HepG2 (cell line): ENCODE measurements around the gene CIB2. TPM values are rescaled to one million over a fixed set of nuclear protein-coding genes. Genes with fewer than 3 reads are reported as not detected.

Source experiments
- ATAC-seq: fragments of 200-7000 bp; cut with Tn5 transposase; 3 replicates; pipeline ENCODE4 v1.9.1; 2020; ENCODE audit warnings: mild to moderate bottlenecking, moderate library complexity
- BruUV-seq: library from RNA; stranded (reverse); fragments of 400-500 nt; replicated peaks from 2 replicates; lab custom pipeline; 2021; lab: Mats Ljungman, UMichigan
- CTCF ChIA-PET: fragments of 300-600 bp; formaldehyde crosslinking; extraction: SDS; loops from one replicate; lab custom pipeline; 2021; ENCODE audit warnings: low total read pairs, inconsistent platforms, low intra/inter-chr PET ratio; lab: Yijun Ruan, JAX
- POLR2A ChIA-PET: fragments of 350-600 bp; sonication (Branson Sonifier 250); formaldehyde crosslinking; loops from one replicate; lab custom pipeline; 2020; ENCODE audit warnings: antibody characterized with exemption, inconsistent platforms; lab: Yijun Ruan, JAX
- DNase-seq: peaks from one replicate; pipeline ENCODE4 v3.0.0-alpha.2; 2015; ENCODE audit warnings: low spot score
- FAIRE-seq: peaks from 3 replicates; lab custom pipeline; 2011; peaks lifted over from hg19 to GRCh38; lab: Jason Lieb, UNC
- H2AFZ ChIP-seq: one replicate; pipeline ENCODE4 v1.6.1; 2011; ENCODE audit warnings: low read length, inconsistent platforms
- H3K27ac ChIP-seq: fragments of 300-600 bp; 3 replicates; pipeline ENCODE4 v1.8.0; 2011; ENCODE audit warnings: mixed run types, mild to moderate bottlenecking, mixed read lengths, low read length, inconsistent platforms; ENCODE audit not compliant: insufficient read depth; ENCODE audit errors: extremely low read length
- H3K27me3 ChIP-seq, 2 experiments: fragments of 200-600 bp in 1 of 2; 2 replicates in 1 of 2; 3 replicates in 1 of 2; pipeline versions ENCODE4 v1.6.0 to v1.8.0; 2011; ENCODE audit warnings: low read length in 2 of 2, mild to moderate bottlenecking in 2 of 2, moderate library complexity in 2 of 2, inconsistent platforms in 1 of 2; ENCODE audit not compliant: insufficient read depth in 2 of 2, control insufficient read depth in 1 of 2
- H3K36me3 ChIP-seq, 2 experiments: fragments of 200-600 bp in 1 of 2; replicated peaks in 1 of 2; 2 replicates in 1 of 2; 3 replicates in 1 of 2; pipeline versions ENCODE4 v1.5.1 to v1.8.0; 2011; ENCODE audit warnings: low read length in 2 of 2, inconsistent platforms in 1 of 2; ENCODE audit not compliant: insufficient read depth in 2 of 2, control insufficient read depth in 1 of 2
- H3K4me1 ChIP-seq: 2 replicates; pipeline ENCODE4 v1.5.1; 2012; ENCODE audit warnings: low read length, inconsistent platforms; ENCODE audit not compliant: insufficient read depth
- H3K4me2 ChIP-seq: 2 replicates; pipeline ENCODE4 v1.6.0; 2011; ENCODE audit warnings: low read depth, low read length, inconsistent platforms
- H3K4me3 ChIP-seq, 3 experiments: fragments of 200-600 bp in 1 of 3; sonication (generic), shearing (Covaris generic) in 1 of 3; replicated peaks in 1 of 3; 2 replicates each; pipeline ENCODE4 v1.5.1; 2011 to 2016; ENCODE audit warnings: low read length in 3 of 3, inconsistent platforms in 2 of 3, low read depth in 2 of 3, mild to moderate bottlenecking in 2 of 3, control low read depth in 1 of 3, mixed read lengths in 1 of 3; ENCODE audit not compliant: insufficient read depth in 1 of 3
- H3K79me2 ChIP-seq: one replicate; pipeline ENCODE4 v1.6.1; 2011; ENCODE audit warnings: low read length, inconsistent platforms; ENCODE audit not compliant: insufficient read depth
- H3K9ac ChIP-seq: 2 replicates; pipeline ENCODE4 v1.6.0; 2011; ENCODE audit warnings: mild to moderate bottlenecking, low read depth, low read length, inconsistent platforms; ENCODE audit not compliant: insufficient read depth
- H3K9me3 ChIP-seq: 2 replicates; pipeline ENCODE4 v1.5.1; 2012; ENCODE audit warnings: mild to moderate bottlenecking, low read length
- H4K20me1 ChIP-seq: 2 replicates; pipeline ENCODE4 v1.6.0; 2011; ENCODE audit warnings: inconsistent platforms, mild to moderate bottlenecking, low read length, moderate library complexity; ENCODE audit not compliant: insufficient read depth
- DNMT1 ChIP-seq: sonication (generic); formaldehyde crosslinking; IDR thresholded peaks from 2 replicates; pipeline ENCODE4 v1.5.1; 2020; ENCODE audit warnings: mild to moderate bottlenecking, missing genetic modification reagents
- ELF4 ChIP-seq: sonication (generic); formaldehyde crosslinking; IDR thresholded peaks from 2 replicates; pipeline ENCODE4 v1.5.0; 2020; ENCODE audit warnings: missing genetic modification reagents, mild to moderate bottlenecking, moderate library complexity, borderline replicate concordance
- HNF4A ChIP-seq: sonication (generic); formaldehyde crosslinking; IDR thresholded peaks from 2 replicates; pipeline ENCODE4 v1.4.0; 2020; ENCODE audit warnings: missing genetic modification reagents
- KAT8 ChIP-seq: IDR thresholded peaks from 2 replicates; pipeline ENCODE4 v1.6.1; 2016; ENCODE audit warnings: missing genetic modification reagents, missing compliant biosample characterization
- RBFOX2 ChIP-seq: fragments of 200-400 bp; formaldehyde crosslinking; IDR thresholded peaks from 2 replicates; pipeline ENCODE4 v1.6.1; 2017; ENCODE audit warnings: low read depth, mild to moderate bottlenecking, low read length
- ZKSCAN1 ChIP-seq: fragments of 150-350 bp; IDR thresholded peaks from 2 replicates; pipeline ENCODE4 v1.6.1; 2014; ENCODE audit warnings: low read length
- WGBS: methylation state at CpG from one replicate; pipeline ENCODE4 v1.1.6; 2017; ENCODE audit warnings: low lambda C conversion rate; 5-methylcytosine and 5-hydroxymethylcytosine counted together
- in situ Hi-C: cut with HindIII; loops from 2 replicates; pipeline ENCODE4 v1.10.0; 2017; ENCODE audit warnings: low pct_unique_long_range_greater_than_20kb; ENCODE audit not compliant: extremely low pct_ligation_motif_present
- intact Hi-C: fragments of 100-400 bp; cut with micrococcal nuclease; formaldehyde crosslinking; loops from one replicate; pipeline ENCODE4 v1.10.0; 2022; ENCODE audit not compliant: unreplicated experiment
- polyA plus RNA-seq, 8 experiments: library from polyadenylated mRNA; depleted of rRNA in 3 of 8; stranded (reverse) in 7 of 8; unstranded in 1 of 8; fragments of >200 nt; fragmentation: Illumina TruSeq in 4 of 8; extraction: Trizol in 4 of 8; gene quantifications; 2 replicates each; pipeline versions ENCODE4 v1.2.1 to v1.2.3, GENCODE V29; 2011 to 2016; ENCODE audit warnings: low read depth in 4 of 8, missing spikeins in 1 of 8, mixed read lengths in 1 of 8; ENCODE audit not compliant: insufficient read depth in 1 of 8
- total RNA-seq, 5 experiments: library from RNA; depleted of rRNA; stranded (reverse); fragments of >200 nt; fragmentation: Illumina TruSeq; extraction: Trizol; gene quantifications; 2 replicates each; pipeline ENCODE4 v1.2.3, GENCODE V29; 2016; ENCODE audit warnings: low read depth in 1 of 5
- TF ChIP-seq, protein P1 (sequence below): sonication (generic); formaldehyde crosslinking; IDR thresholded peaks from 2 replicates; pipeline ENCODE4 v1.4.0; 2020; ENCODE audit warnings: missing genetic modification reagents
- TF ChIP-seq, protein P2 (sequence below), 2 experiments: IDR thresholded peaks; 2 replicates each; pipeline ENCODE4 v1.6.1; 2011 to 2012; ENCODE audit warnings: low read length in 2 of 2, borderline replicate concordance in 1 of 2, low read depth in 1 of 2, mild to moderate bottlenecking in 1 of 2, moderate library complexity in 1 of 2
- TF ChIP-seq, protein P3 (sequence below): sonication (generic); formaldehyde crosslinking; IDR thresholded peaks from 2 replicates; pipeline ENCODE4 v1.5.1; 2020; ENCODE audit warnings: mild to moderate bottlenecking, missing genetic modification reagents, moderate library complexity

CIB2 gene
- total and polyA plus RNA-seq, 2 of the 13 experiments (the other 11 are each of a cell fraction or from before 2014, with no cell fraction given) = 1.4 to 1.5 TPM

DNA sequence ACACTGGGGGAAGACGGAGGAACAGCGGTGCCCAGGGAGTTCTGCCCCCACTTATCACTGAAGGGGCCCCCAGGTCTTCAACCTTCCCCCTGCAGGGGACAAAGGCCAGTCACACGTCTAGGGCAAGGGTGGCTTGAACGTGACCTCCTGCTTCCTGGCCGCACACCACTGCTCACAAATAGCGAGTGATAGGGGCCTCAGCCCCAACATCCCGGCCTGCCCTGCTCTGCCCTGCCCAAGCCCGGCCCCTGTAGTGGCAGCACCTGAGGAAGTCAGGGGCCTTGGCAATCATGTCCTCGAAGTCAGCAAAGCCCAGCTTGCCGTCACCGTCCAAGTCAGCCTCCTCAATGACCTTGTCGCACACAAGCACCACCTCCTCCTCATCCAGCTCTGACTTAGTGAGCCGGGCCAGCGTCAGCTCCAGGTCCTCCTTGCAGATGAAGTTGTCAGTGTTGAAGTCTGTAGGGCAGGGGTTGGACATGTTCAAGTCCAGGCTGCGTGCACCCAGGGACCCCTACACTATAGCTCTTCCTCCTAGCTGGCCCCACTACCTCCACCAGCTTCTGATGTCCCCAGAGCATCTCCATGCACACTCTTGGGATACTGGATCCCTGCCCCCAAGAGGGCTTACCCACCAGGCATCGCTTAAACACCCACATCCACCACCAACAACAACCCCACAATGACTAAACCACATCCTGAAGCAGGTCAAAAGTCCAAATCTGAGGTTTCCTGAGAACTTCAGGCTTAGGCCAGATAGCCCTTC is 25.6 kb downstream of the CIB2 start (continued):
- TF ChIP-seq, protein P1, sequence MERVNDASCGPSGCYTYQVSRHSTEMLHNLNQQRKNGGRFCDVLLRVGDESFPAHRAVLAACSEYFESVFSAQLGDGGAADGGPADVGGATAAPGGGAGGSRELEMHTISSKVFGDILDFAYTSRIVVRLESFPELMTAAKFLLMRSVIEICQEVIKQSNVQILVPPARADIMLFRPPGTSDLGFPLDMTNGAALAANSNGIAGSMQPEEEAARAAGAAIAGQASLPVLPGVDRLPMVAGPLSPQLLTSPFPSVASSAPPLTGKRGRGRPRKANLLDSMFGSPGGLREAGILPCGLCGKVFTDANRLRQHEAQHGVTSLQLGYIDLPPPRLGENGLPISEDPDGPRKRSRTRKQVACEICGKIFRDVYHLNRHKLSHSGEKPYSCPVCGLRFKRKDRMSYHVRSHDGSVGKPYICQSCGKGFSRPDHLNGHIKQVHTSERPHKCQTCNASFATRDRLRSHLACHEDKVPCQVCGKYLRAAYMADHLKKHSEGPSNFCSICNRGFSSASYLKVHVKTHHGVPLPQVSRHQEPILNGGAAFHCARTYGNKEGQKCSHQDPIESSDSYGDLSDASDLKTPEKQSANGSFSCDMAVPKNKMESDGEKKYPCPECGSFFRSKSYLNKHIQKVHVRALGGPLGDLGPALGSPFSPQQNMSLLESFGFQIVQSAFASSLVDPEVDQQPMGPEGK = 0 out of 2 replicates have a peak, but pooled peaks have one; percentile 28
- TF ChIP-seq KAT8 = no peak
- no peak for TF ChIP-seq DNMT1
- TF ChIP-seq RBFOX2 = no peak
- TF ChIP-seq ELF4 (CRISPR knock-in tag) = no peak

DNA sequence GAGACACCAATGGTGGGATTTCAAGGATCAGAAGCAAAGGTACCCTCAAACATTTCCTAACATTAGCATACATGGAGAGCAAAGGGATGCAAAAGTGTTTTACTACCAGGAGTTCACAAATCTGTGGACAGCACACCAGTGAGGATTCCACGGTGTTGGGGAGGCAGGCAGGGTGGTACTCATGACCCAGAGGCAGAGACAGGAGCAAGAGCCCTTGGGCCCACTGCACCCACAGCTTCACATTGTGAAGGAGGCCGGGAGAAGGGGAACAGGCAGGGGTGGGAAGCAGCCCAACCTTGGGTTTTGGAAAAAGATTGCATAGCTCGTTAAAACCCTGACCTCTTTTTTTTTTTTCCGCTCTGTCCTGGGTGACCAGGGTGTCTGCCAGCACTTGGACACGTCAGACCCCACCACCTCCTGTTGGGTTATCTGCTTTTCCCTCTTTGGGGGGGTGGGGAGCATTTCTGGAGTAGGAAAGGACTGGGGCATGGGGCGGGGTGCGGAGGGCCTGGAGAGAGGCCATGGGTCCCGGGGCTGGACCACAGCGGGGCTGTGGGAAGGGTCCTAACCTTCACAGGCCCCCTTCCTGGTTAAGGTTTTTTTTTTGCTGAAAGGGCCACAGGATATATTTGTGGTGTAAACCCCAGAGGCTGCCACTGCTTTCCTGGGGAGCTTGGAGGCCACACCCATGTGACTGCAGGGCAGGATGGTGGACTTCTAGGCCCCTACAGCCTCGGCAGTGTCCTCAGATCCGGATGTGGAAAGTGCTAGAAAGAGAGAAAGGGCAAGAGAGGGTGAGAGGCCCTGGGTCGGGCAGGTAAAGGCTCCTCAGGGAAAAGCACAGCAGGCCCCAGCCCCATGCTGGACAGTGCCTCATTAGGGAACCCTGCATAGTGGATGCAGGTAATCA is 26.4 kb downstream of the CIB2 start:
- POLR2A ChIA-PET = no interaction called here
- Histone ChIP-seq H3K4me2 (peak overlapping the region; percentile 61), H3K27me3 (peaks cover 0 to 4% of the 10 kb centered on the region in 2 experiments; a peak in 2 of 5 replicates), H3K79me2 (no peaks in the 10 kb centered on the region), H3K4me3 (peak overlapping the region in 1 of 3 experiments; percentile 26; a peak in 2 of 6 replicates), H3K9me3 (no peaks in the 10 kb centered on the region), H3K9ac (no peak overlapping the region), H3K4me1 (peaks cover 31% of the 10 kb centered on the region), H2AFZ (no peak overlapping the region), H4K20me1 (no peaks in the 10 kb centered on the region), H3K36me3 (no peaks in the 10 kb centered on the region), H3K27ac (no peak overlapping the region)
- ATAC-seq = peak; percentile 14; the same call in 2 of the 3 replicates
- no TSS peak for BruUV-seq
- no peak for DNase-seq
- intact Hi-C loops (no loop called here), in situ Hi-C loops (loop anchor here (5.0 kb wide), 1 partner anchor 103 kb away; no protein-coding TSS in a partner anchor)
- WGBS = 35% methylated on average over 9 of the region's 12 CpGs
- FAIRE-seq = no peak
- CTCF ChIA-PET = no interaction called here
- TF ChIP-seq, protein P2, sequence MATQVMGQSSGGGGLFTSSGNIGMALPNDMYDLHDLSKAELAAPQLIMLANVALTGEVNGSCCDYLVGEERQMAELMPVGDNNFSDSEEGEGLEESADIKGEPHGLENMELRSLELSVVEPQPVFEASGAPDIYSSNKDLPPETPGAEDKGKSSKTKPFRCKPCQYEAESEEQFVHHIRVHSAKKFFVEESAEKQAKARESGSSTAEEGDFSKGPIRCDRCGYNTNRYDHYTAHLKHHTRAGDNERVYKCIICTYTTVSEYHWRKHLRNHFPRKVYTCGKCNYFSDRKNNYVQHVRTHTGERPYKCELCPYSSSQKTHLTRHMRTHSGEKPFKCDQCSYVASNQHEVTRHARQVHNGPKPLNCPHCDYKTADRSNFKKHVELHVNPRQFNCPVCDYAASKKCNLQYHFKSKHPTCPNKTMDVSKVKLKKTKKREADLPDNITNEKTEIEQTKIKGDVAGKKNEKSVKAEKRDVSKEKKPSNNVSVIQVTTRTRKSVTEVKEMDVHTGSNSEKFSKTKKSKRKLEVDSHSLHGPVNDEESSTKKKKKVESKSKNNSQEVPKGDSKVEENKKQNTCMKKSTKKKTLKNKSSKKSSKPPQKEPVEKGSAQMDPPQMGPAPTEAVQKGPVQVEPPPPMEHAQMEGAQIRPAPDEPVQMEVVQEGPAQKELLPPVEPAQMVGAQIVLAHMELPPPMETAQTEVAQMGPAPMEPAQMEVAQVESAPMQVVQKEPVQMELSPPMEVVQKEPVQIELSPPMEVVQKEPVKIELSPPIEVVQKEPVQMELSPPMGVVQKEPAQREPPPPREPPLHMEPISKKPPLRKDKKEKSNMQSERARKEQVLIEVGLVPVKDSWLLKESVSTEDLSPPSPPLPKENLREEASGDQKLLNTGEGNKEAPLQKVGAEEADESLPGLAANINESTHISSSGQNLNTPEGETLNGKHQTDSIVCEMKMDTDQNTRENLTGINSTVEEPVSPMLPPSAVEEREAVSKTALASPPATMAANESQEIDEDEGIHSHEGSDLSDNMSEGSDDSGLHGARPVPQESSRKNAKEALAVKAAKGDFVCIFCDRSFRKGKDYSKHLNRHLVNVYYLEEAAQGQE (IDR thresholded peaks at IDR 0.05; ENCODE audit: borderline replicate concordance in 1 of 2, low read depth in 1 of 2, low read length in 2 of 2) = peak in 1 of 2 experiments; percentile 26; a peak in 1 of 4 replicates
- TF ChIP-seq, protein P3, sequence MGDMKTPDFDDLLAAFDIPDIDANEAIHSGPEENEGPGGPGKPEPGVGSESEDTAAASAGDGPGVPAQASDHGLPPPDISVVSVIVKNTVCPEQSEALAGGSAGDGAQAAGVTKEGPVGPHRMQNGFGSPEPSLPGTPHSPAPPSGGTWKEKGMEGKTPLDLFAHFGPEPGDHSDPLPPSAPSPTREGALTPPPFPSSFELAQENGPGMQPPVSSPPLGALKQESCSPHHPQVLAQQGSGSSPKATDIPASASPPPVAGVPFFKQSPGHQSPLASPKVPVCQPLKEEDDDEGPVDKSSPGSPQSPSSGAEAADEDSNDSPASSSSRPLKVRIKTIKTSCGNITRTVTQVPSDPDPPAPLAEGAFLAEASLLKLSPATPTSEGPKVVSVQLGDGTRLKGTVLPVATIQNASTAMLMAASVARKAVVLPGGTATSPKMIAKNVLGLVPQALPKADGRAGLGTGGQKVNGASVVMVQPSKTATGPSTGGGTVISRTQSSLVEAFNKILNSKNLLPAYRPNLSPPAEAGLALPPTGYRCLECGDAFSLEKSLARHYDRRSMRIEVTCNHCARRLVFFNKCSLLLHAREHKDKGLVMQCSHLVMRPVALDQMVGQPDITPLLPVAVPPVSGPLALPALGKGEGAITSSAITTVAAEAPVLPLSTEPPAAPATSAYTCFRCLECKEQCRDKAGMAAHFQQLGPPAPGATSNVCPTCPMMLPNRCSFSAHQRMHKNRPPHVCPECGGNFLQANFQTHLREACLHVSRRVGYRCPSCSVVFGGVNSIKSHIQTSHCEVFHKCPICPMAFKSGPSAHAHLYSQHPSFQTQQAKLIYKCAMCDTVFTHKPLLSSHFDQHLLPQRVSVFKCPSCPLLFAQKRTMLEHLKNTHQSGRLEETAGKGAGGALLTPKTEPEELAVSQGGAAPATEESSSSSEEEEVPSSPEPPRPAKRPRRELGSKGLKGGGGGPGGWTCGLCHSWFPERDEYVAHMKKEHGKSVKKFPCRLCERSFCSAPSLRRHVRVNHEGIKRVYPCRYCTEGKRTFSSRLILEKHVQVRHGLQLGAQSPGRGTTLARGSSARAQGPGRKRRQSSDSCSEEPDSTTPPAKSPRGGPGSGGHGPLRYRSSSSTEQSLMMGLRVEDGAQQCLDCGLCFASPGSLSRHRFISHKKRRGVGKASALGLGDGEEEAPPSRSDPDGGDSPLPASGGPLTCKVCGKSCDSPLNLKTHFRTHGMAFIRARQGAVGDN (CRISPR knock-in tag) = peak; percentile 42; the same call in 1 of the 2 replicates
- TF ChIP-seq ZKSCAN1 (no peak), HNF4A (CRISPR knock-in tag) (no peak)
